Stimulated activated CD8-positive, alpha-beta memory T cell treated with anti-CD3 and anti-CD28 coated beads, Interleukin-15, amount 100 ng/mL, for 24 hours (primary cell): ENCODE measurements around the gene ILK.

Experiments
- DNase-seq: peaks from one replicate; pipeline ENCODE4 v3.0.0-alpha.2; 2020; ENCODE audit warnings: low read depth

The ILK gene

DNA sequence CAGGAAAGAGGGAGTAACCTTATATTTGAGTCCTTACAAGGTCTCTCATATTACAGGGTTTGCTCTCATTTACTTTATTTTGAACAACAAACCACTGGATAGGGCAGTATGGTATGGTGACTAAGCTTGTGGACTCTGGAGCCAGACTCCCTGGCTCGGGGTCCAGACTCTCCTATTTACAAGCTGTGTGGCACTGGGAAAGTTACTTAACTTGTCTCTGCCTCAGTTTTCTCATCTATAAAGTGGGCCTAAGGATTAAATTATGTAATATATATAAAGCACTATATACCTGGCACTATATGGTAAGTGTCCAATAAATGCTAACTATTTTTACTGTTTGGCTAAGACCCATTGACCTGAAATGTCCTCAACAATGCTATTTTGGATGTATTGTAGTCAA is 53.8 kb downstream of the ILK start:
- DNase-seq, result no peak

GRCh38 chr11:6658647-6659046 is 55.1 kb downstream of the ILK start:
- DNase-seq, result no peak
